Hepatocyte (in vitro differentiated cells): ENCODE results near the gene ENOSF1.

ENCODE experiments used
- EZH2 ChIP-seq: fragments of 200-600 bp; sonication (generic); IDR thresholded peaks from 2 replicates; pipeline ENCODE4 v1.6.1; 2016; ENCODE audit warnings: antibody characterized with exemption, mild to moderate bottlenecking, borderline replicate concordance
- EZH2phosphoT487 ChIP-seq: fragments of 200-600 bp; sonication (generic); IDR thresholded peaks from one replicate; pipeline ENCODE4 v1.6.1; 2018; ENCODE audit warnings: antibody characterized with exemption, mild to moderate bottlenecking, low read depth, moderate library complexity; ENCODE audit not compliant: unreplicated experiment, severe bottlenecking
- TF ChIP-seq, protein P1 (sequence below): fragments of 200-600 bp; sonication (generic); IDR thresholded peaks from 2 replicates; pipeline ENCODE4 v1.5.1; 2016; ENCODE audit warnings: antibody characterized with exemption, mild to moderate bottlenecking; ENCODE audit not compliant: poor library complexity

DNA sequence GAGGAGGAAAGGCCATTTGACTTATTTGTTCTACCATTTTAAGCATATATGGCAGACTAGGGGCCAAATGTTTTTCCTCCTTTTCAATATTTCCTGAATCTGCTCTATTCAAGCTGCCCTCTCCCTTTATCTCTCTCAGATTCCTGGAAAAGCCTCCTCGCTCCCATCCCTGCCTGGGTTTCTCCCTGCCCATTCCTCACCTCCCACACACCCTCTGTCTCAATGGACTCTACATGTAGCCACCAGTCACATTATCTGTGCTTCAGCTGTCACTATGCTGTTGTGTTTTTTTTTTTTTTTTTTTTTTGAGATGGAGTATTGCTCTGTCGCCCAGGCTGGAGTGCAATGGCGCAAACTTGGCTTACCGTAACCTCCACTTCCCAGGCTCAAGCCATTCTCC is 32.0 kb downstream of the ENOSF1 start:
- TF ChIP-seq, protein P1, sequence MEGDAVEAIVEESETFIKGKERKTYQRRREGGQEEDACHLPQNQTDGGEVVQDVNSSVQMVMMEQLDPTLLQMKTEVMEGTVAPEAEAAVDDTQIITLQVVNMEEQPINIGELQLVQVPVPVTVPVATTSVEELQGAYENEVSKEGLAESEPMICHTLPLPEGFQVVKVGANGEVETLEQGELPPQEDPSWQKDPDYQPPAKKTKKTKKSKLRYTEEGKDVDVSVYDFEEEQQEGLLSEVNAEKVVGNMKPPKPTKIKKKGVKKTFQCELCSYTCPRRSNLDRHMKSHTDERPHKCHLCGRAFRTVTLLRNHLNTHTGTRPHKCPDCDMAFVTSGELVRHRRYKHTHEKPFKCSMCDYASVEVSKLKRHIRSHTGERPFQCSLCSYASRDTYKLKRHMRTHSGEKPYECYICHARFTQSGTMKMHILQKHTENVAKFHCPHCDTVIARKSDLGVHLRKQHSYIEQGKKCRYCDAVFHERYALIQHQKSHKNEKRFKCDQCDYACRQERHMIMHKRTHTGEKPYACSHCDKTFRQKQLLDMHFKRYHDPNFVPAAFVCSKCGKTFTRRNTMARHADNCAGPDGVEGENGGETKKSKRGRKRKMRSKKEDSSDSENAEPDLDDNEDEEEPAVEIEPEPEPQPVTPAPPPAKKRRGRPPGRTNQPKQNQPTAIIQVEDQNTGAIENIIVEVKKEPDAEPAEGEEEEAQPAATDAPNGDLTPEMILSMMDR = no peak
- no peak for TF ChIP-seq EZH2
- TF ChIP-seq EZH2phosphoT487 = no peak
